IMR-90 (cell line): ENCODE measurements around the gene SYVN1. TPM values are rescaled to one million over a fixed set of nuclear protein-coding genes. Genes with fewer than 3 reads are reported as not detected.

Experiments used
- ATAC-seq: fragments of 200-7000 bp; cut with Tn5 transposase; 2 replicates; pipeline ENCODE4 v1.9.1; 2020; ENCODE audit warnings: low read depth, mild to moderate bottlenecking, moderate library complexity
- BruUV-seq: library from RNA; stranded (reverse); fragments of 400-500 nt; replicated peaks from 2 replicates; lab custom pipeline; 2021; lab: Mats Ljungman, UMichigan
- CTCF ChIA-PET: fragments of 300-600 bp; formaldehyde crosslinking; extraction: SDS; loops from one replicate; lab custom pipeline; 2021; ENCODE audit warnings: antibody characterized with exemption; lab: Yijun Ruan, JAX
- POLR2A ChIA-PET: fragments of 300-600 bp; sonication (Branson Sonifier 250); formaldehyde crosslinking; loops from one replicate; lab custom pipeline; 2022; ENCODE audit warnings: antibody characterized with exemption; ENCODE audit not compliant: unreplicated experiment; lab: Charles Lee
- DNase-seq: peaks from one replicate; pipeline ENCODE4 v3.0.0; 2013
- H2AFZ ChIP-seq: replicated peaks from 2 replicates; pipeline ENCODE3; 2013; ENCODE audit warnings: low read length, mild to moderate bottlenecking; ENCODE audit not compliant: poor library complexity
- H2AK5ac ChIP-seq: 2 replicates; pipeline ENCODE4 v1.6.1; 2013; ENCODE audit warnings: low read depth, low read length, inconsistent platforms
- H2AK9ac ChIP-seq: replicated peaks from 2 replicates; pipeline ENCODE3; 2013; ENCODE audit warnings: mild to moderate bottlenecking, low read depth, low read length, moderate library complexity; ENCODE audit not compliant: poor library complexity
- H2BK120ac ChIP-seq: 2 replicates; pipeline ENCODE4 v1.6.1; 2013; ENCODE audit warnings: low read depth, low read length, inconsistent platforms
- H2BK15ac ChIP-seq: 3 replicates; pipeline ENCODE4 v1.6.1; 2013; ENCODE audit warnings: low read depth, low read length, inconsistent platforms
- H2BK20ac ChIP-seq: 2 replicates; pipeline ENCODE4 v1.6.1; 2013; ENCODE audit warnings: low read depth, mild to moderate bottlenecking, inconsistent platforms, low read length, moderate library complexity
- H2BK5ac ChIP-seq: 2 replicates; pipeline ENCODE4 v1.6.1; 2013; ENCODE audit warnings: mild to moderate bottlenecking, low read depth, low read length, inconsistent platforms; ENCODE audit not compliant: poor library complexity, severe bottlenecking
- H3K14ac ChIP-seq: replicated peaks from 2 replicates; pipeline ENCODE4 v1.6.1; 2013; ENCODE audit warnings: low read depth, low read length, inconsistent platforms
- H3K18ac ChIP-seq: 2 replicates; pipeline ENCODE4 v1.6.1; 2013; ENCODE audit warnings: low read depth, low read length, control low read depth
- H3K23ac ChIP-seq: 2 replicates; pipeline ENCODE4 v1.6.1; 2013; ENCODE audit warnings: low read depth, low read length, inconsistent platforms
- H3K27ac ChIP-seq: 2 replicates; pipeline ENCODE4 v1.5.1; 2013; ENCODE audit warnings: mild to moderate bottlenecking, control low read depth, low read length; ENCODE audit not compliant: insufficient read depth
- H3K27me3 ChIP-seq: 2 replicates; pipeline ENCODE4 v1.6.1; 2013; ENCODE audit warnings: low read length; ENCODE audit not compliant: control insufficient read depth, insufficient read depth
- H3K36me3 ChIP-seq: 2 replicates; pipeline ENCODE4 v1.6.1; 2013; ENCODE audit warnings: low read length, mixed read lengths; ENCODE audit not compliant: control insufficient read depth, insufficient read depth
- H3K4ac ChIP-seq: 2 replicates; pipeline ENCODE4 v1.6.1; 2013; ENCODE audit warnings: low read depth, low read length, inconsistent platforms
- H3K4me1 ChIP-seq: 2 replicates; pipeline ENCODE4 v1.6.1; 2013; ENCODE audit warnings: low read length, mixed read lengths; ENCODE audit not compliant: control insufficient read depth, insufficient read depth
- H3K4me2 ChIP-seq: 2 replicates; pipeline ENCODE4 v1.6.1; 2013; ENCODE audit warnings: low read depth, mild to moderate bottlenecking, control low read depth, low read length, moderate library complexity
- H3K4me3 ChIP-seq: 2 replicates; pipeline ENCODE4 v1.5.1; 2013; ENCODE audit warnings: low read depth, mild to moderate bottlenecking, control low read depth, low read length, moderate library complexity; ENCODE audit not compliant: insufficient read depth
- H3K56ac ChIP-seq: 2 replicates; pipeline ENCODE4 v1.6.1; 2013; ENCODE audit warnings: low read length, inconsistent platforms; ENCODE audit not compliant: insufficient read depth; ENCODE audit errors: extremely low read depth
- H3K79me1 ChIP-seq, 2 experiments: 2 replicates each; pipeline ENCODE4 v1.6.1; 2013; ENCODE audit warnings: low read length in 2 of 2, inconsistent platforms in 1 of 2, low read depth in 1 of 2
- H3K9ac ChIP-seq: 2 replicates; pipeline ENCODE4 v1.6.1; 2013; ENCODE audit warnings: low read depth, low read length, control low read depth
- H3K9me1 ChIP-seq: 2 replicates; pipeline ENCODE4 v1.6.1; 2013; ENCODE audit warnings: low read length, inconsistent platforms; ENCODE audit not compliant: insufficient read depth
- H3K9me3 ChIP-seq: 2 replicates; pipeline ENCODE4 v1.6.1; 2013; ENCODE audit warnings: low read length; ENCODE audit not compliant: control insufficient read depth, insufficient read depth
- H4K20me1 ChIP-seq: 2 replicates; pipeline ENCODE4 v1.6.1; 2013; ENCODE audit warnings: low read length, inconsistent platforms; ENCODE audit not compliant: insufficient read depth
- H4K5ac ChIP-seq: 2 replicates; pipeline ENCODE4 v1.6.1; 2013; ENCODE audit warnings: mild to moderate bottlenecking, low read depth, low read length, control low read depth
- H4K8ac ChIP-seq, 2 experiments: 2 replicates each; pipeline ENCODE4 v1.6.1; 2013; ENCODE audit warnings: low read depth in 2 of 2, low read length in 2 of 2, control low read depth in 1 of 2, inconsistent platforms in 1 of 2
- H4K91ac ChIP-seq: 2 replicates; pipeline ENCODE4 v1.6.1; 2013; ENCODE audit warnings: low read depth, low read length, inconsistent platforms; ENCODE audit not compliant: insufficient read depth
- BHLHE40 ChIP-seq: fragments of 150-350 bp; IDR thresholded peaks from 2 replicates; pipeline ENCODE4 v1.6.1; 2016; ENCODE audit warnings: mild to moderate bottlenecking, low read depth, low read length
- CEBPB ChIP-seq: IDR thresholded peaks from 2 replicates; pipeline ENCODE4 v1.6.1; 2012; ENCODE audit warnings: low read depth, low read length, improper control_type of control experiment
- CTCF ChIP-seq: conservative IDR thresholded peaks from 2 replicates; pipeline ENCODE4 v1.5.1; 2012; ENCODE audit warnings: mild to moderate bottlenecking, low read depth, low read length, improper control_type of control experiment
- MAFK ChIP-seq: IDR thresholded peaks from 2 replicates; pipeline ENCODE4 v1.6.1; 2012; ENCODE audit warnings: low read depth, low read length, improper control_type of control experiment
- MAZ ChIP-seq: IDR thresholded peaks from 2 replicates; pipeline ENCODE4 v1.6.1; 2012; ENCODE audit warnings: low read depth, mild to moderate bottlenecking, low read length, improper control_type of control experiment, moderate library complexity, borderline replicate concordance
- MXI1 ChIP-seq: IDR thresholded peaks from 2 replicates; pipeline ENCODE4 v1.6.1; 2012; ENCODE audit warnings: low read depth, mild to moderate bottlenecking, low read length, moderate library complexity, borderline replicate concordance
- NFE2L2 ChIP-seq: fragments of 150-350 bp; IDR thresholded peaks from 2 replicates; pipeline ENCODE4 v1.6.1; 2016; ENCODE audit warnings: low read depth, mild to moderate bottlenecking, low read length
- RAD21 ChIP-seq: IDR thresholded peaks from 2 replicates; pipeline ENCODE4 v1.6.1; 2012; ENCODE audit warnings: low read length, improper control_type of control experiment
- RCOR1 ChIP-seq: IDR thresholded peaks from 2 replicates; pipeline ENCODE4 v1.6.1; 2012; ENCODE audit warnings: mild to moderate bottlenecking, low read length, improper control_type of control experiment; ENCODE audit not compliant: insufficient replicate concordance
- SMC3 ChIP-seq: fragments of 150-350 bp; IDR thresholded peaks from 2 replicates; pipeline ENCODE4 v1.6.1; 2016; ENCODE audit warnings: low read depth, mild to moderate bottlenecking, antibody characterized with exemption, low read length, moderate library complexity
- USF2 ChIP-seq: fragments of 150-350 bp; IDR thresholded peaks from 2 replicates; pipeline ENCODE4 v1.6.1; 2017; ENCODE audit warnings: mild to moderate bottlenecking, antibody characterized with exemption, low read length, low read depth
- WGBS, 2 experiments: methylation state at CpG; one replicate each; pipeline versions ENCODE4 v1.1.5 to v1.1.7; 2013; ENCODE audit warnings: missing lambda C conversion rate in 2 of 2; ENCODE audit not compliant: insufficient read length in 1 of 2; ENCODE audit errors: extremely low coverage in 2 of 2; 5-methylcytosine and 5-hydroxymethylcytosine counted together
- dilution Hi-C: fragments of 300-500 bp; cut with HindIII; formaldehyde crosslinking; loops from one replicate; pipeline ENCODE4 v1.14.3; 2018; ENCODE audit warnings: low sequenced_read_pairs; ENCODE audit not compliant: unreplicated experiment
- in situ Hi-C: fragments of 300-500 bp; cut with MboI; formaldehyde crosslinking; loops from 3 replicates; pipeline ENCODE4 v1.14.3; 2019; ENCODE audit warnings: low sequenced_read_pairs, inconsistent platforms, mixed read lengths
- intact Hi-C: fragments of 100-400 bp; cut with micrococcal nuclease; formaldehyde crosslinking; loops from 2 replicates; pipeline ENCODE4 v1.10.0; 2022
- polyA plus RNA-seq, 3 experiments: library from polyadenylated mRNA; depleted of rRNA; stranded (reverse); fragments of >200 nt; gene quantifications; 2 replicates each; pipeline ENCODE4 v1.2.3, GENCODE V29; 2012; ENCODE audit warnings: low replicate concordance in 1 of 3
- total RNA-seq: library from RNA; depleted of rRNA; stranded (reverse); fragments of >200 nt; gene quantifications from 2 replicates; pipeline ENCODE4 v1.2.3, GENCODE V29; 2012

SYVN1 gene
- total and polyA plus RNA-seq, 2 of the 4 experiments (the other 2 are of a cell fraction) = 9.5 to 52.9 TPM

- no peak for TF ChIP-seq MAFK
Measured at GRCh38 chr11:65111744-65112545, 22.4 kb downstream of the SYVN1 start, which contains the start of gene TM7SF2 (continued).

GRCh38 chr11:65111159-65111743 is 23.1 kb downstream of the SYVN1 start:
- H2BK20ac ChIP-seq = no peak overlapping the region
- no TSS peak for BruUV-seq
- H3K9me3 ChIP-seq = no peaks in the 10 kb centered on the region
- no peak overlapping the region for H3K27ac ChIP-seq
- no peak overlapping the region for H3K23ac ChIP-seq
- H3K4me3 ChIP-seq = no peak overlapping the region
- H4K5ac ChIP-seq = no peak overlapping the region
- H3K14ac ChIP-seq = no peak overlapping the region
- ChIA-PET CTCF (interaction anchor here (1.3 to 3.5 kb wide), 2 partner anchors 9 to 13 kb away, joined by 5 to 15 read pairs; no protein-coding TSS in a partner anchor), POLR2A (interaction anchor here (0.6 to 1.0 kb wide), 2 partner anchors 11 to 12 kb away, joined by 3 to 5 read pairs; partner anchors contain the start of genes FAU and MRPL49)
- no peak overlapping the region for H2BK120ac ChIP-seq
- H2AK5ac ChIP-seq = no peak overlapping the region
- H3K4ac ChIP-seq = no peak overlapping the region
- ATAC-seq (no peak), DNase-seq (no peak)
- H4K8ac ChIP-seq = no peak overlapping the region
- H3K56ac ChIP-seq = no peak overlapping the region
- no peak overlapping the region for H2BK15ac ChIP-seq
- H4K91ac ChIP-seq = no peak overlapping the region
- peaks cover 0 to 28% of the 10 kb centered on the region in 2 experiments for H3K79me1 ChIP-seq
- peak overlapping the region; percentile 62 for H2AFZ ChIP-seq
- WGBS, 2 experiments = 64% methylated on average over 20 of the region's 31 CpGs; no CpG with 5 or more reads in 1 of the 2 experiments
- H4K20me1 ChIP-seq = peaks cover 11% of the 10 kb centered on the region; the same call in 1 of the 2 replicates
- 0 out of 2 replicates have a peak, but pooled peaks cover 2% of the 10 kb centered on the region for H3K9me1 ChIP-seq
- dilution Hi-C loops = no loop called here
- H3K18ac ChIP-seq = no peak overlapping the region
- no peak overlapping the region for H2BK5ac ChIP-seq
- intact Hi-C loops = loop anchor here (2.0 to 5.0 kb wide), 2 partner anchors 141 to 264 kb away; no protein-coding TSS in a partner anchor
- H3K4me2 ChIP-seq = no peak overlapping the region
- in situ Hi-C loops = no loop called here
- peaks cover 14% of the 10 kb centered on the region; the same call in 1 of the 2 replicates for H3K4me1 ChIP-seq
- H2AK9ac ChIP-seq = peak overlapping the region; percentile 72
- no peaks in the 10 kb centered on the region for H3K27me3 ChIP-seq
- H3K9ac ChIP-seq = no peak overlapping the region
- peaks cover 11% of the 10 kb centered on the region for H3K36me3 ChIP-seq
- no peak for TF ChIP-seq NFE2L2
- TF ChIP-seq SMC3 = no peak
- TF ChIP-seq RCOR1 = no peak
- no peak for TF ChIP-seq MXI1
- TF ChIP-seq CTCF = no peak
- no peak for TF ChIP-seq CEBPB
- no peak for TF ChIP-seq MAZ
- TF ChIP-seq RAD21 = no peak
- TF ChIP-seq USF2 = no peak
- TF ChIP-seq BHLHE40 = no peak
